SK-N-SH (cell line): ENCODE data around the gene GID4.

Experiments used
- CTCF ChIP-seq: fragments of 200-600 bp; sonication (generic); IDR thresholded peaks from 2 replicates; pipeline ENCODE4 v1.6.1; 2017; ENCODE audit warnings: antibody characterized with exemption, mild to moderate bottlenecking, moderate library complexity
- TCF12 ChIP-seq: IDR thresholded peaks from 2 replicates; pipeline ENCODE4 v1.4.0; 2012

GRCh38 chr17:18005496-18005895 is 33.7 kb upstream of the GID4 start:
- TF ChIP-seq TCF12 (no peak), CTCF (no peak)
